OCI-LY7 (cell line): ENCODE measurements around the gene NRIP1.

Experiments used
- CTCF ChIP-seq: fragments of 200-600 bp; sonication (generic); conservative IDR thresholded peaks from 2 replicates; pipeline ENCODE4 v1.5.1; 2014; ENCODE audit warnings: mild to moderate bottlenecking, antibody characterized with exemption, low read length, moderate library complexity, mixed read lengths
- EZH2phosphoT487 ChIP-seq: fragments of 200-600 bp; sonication (generic); IDR thresholded peaks from 2 replicates; pipeline ENCODE4 v1.6.1; 2018; ENCODE audit warnings: low read depth, borderline replicate concordance, mild to moderate bottlenecking, mixed run types, antibody characterized with exemption, low read length, moderate library complexity, mixed read lengths

GRCh38 chr21:15023776-15024175 is 41.0 kb downstream of the NRIP1 start:
- TF ChIP-seq CTCF (no peak), EZH2phosphoT487 (no peak)
